Transverse colon (tissue), 4 donors: ENCODE results near the gene FAH. TPM values are rescaled to one million over a fixed set of nuclear protein-coding genes. Genes with fewer than 3 reads are reported as not detected.

Source experiments
- DNase-seq: peaks from one replicate; pipeline ENCODE4 v3.0.0-alpha.2; 2019
- H3K27ac ChIP-seq, 4 donors: fragments of 200-600 bp; sonication (generic); 2 replicates each; pipeline ENCODE4 v1.5.1; 2016 to 2018; ENCODE audit warnings: inconsistent platforms in 4 of 4
- H3K27me3 ChIP-seq: fragments of 200-600 bp; sonication (generic); 2 replicates; pipeline ENCODE4 v1.5.1; 2017; ENCODE audit warnings: inconsistent platforms
- H3K36me3 ChIP-seq, 4 donors: fragments of 200-600 bp; sonication (generic); 2 replicates each; pipeline ENCODE4 v1.5.1; 2017 to 2019; ENCODE audit warnings: inconsistent platforms in 4 of 4
- H3K4me1 ChIP-seq, 4 donors: fragments of 200-600 bp; sonication (generic); 2 replicates each; pipeline ENCODE4 v1.5.1; 2017 to 2020; ENCODE audit warnings: inconsistent platforms in 4 of 4
- H3K4me3 ChIP-seq, 4 donors: fragments of 200-600 bp; sonication (generic); 1 replicate in 1 of 4; 2 replicates in 3 of 4; pipeline versions ENCODE4 v1.5.1 to v1.6.1; 2017 to 2019; ENCODE audit warnings: inconsistent platforms in 4 of 4
- H3K9me3 ChIP-seq, 2 donors: fragments of 200-600 bp; sonication (generic); 2 replicates each; pipeline ENCODE4 v1.5.1; 2017 to 2019; ENCODE audit warnings: inconsistent platforms in 2 of 2
- EP300 ChIP-seq: sonication (generic); formaldehyde crosslinking; IDR thresholded peaks from one replicate; pipeline ENCODE4 v1.6.1; 2017; ENCODE audit warnings: antibody characterized with exemption, low read depth
- POLR2A ChIP-seq: fragments of 450-650 bp; IDR thresholded peaks from one replicate; pipeline ENCODE4 v1.6.1; 2016; ENCODE audit warnings: antibody characterized with exemption, mild to moderate bottlenecking, moderate library complexity
- POLR2AphosphoS5 ChIP-seq, 3 donors: sonication (generic); formaldehyde crosslinking; IDR thresholded peaks; one replicate each; pipeline ENCODE4 v1.6.1; 2016; ENCODE audit warnings: antibody characterized with exemption in 3 of 3
- WGBS, 2 donors: methylation state at CpG; one replicate each; pipeline ENCODE4 v1.1.5; 2018; ENCODE audit warnings: low coverage in 1 of 2; 5-methylcytosine and 5-hydroxymethylcytosine counted together
- in situ Hi-C, 4 donors: fragments of 200-750 bp; cut with MboI; loops; one replicate each; pipeline versions ENCODE4 v1.15.0 to v1.15.1; 2017; ENCODE audit warnings: low sequenced_read_pairs in 3 of 4, low pct_ligation_motif_present in 1 of 4, low pct_unique_long_range_greater_than_20kb in 1 of 4
- intact Hi-C: fragments of 100-400 bp; cut with DNase I; formaldehyde crosslinking; loops from one replicate; pipeline ENCODE4 v1.15.1; 2023; ENCODE audit warnings: low total_unique reads
- total RNA-seq, 4 donors: library from RNA; depleted of rRNA; stranded (reverse); fragments of >200 nt; gene quantifications; one replicate each; pipeline ENCODE4 v1.1.0, GENCODE V29; 2016
- TF ChIP-seq, protein P1 (sequence below), 5 experiments: fragments of 200-600 bp in 3 of 5; fragments of 450-650 bp in 2 of 5; sonication (generic) in 3 of 5; IDR thresholded peaks; 1 replicate in 2 of 5; 2 replicates in 3 of 5; pipeline ENCODE4 v1.5.1; 2016 to 2017; ENCODE audit warnings: antibody characterized with exemption in 5 of 5, inconsistent platforms in 3 of 5, mild to moderate bottlenecking in 2 of 5, moderate library complexity in 1 of 5

Gene FAH
- total RNA-seq, 4 donors from 2014 or later = 5.6 to 10.6 (median 8.7) TPM

GRCh38 chr15:80183306-80183705 lies 30.5 kb downstream of the FAH start:
- Histone ChIP-seq H3K9me3 (no peaks in the 10 kb centered on the region), H3K27me3 (no peaks in the 10 kb centered on the region), H3K4me1 (no peaks in the 10 kb centered on the region), H3K4me3 (no peak overlapping the region), H3K27ac (no peak overlapping the region), H3K36me3 (no peaks in the 10 kb centered on the region)
- TF ChIP-seq POLR2A (no peak), POLR2AphosphoS5 (IDR thresholded peaks at IDR 0.05) (no peak), EP300 (no peak)
- TF ChIP-seq, protein P1, sequence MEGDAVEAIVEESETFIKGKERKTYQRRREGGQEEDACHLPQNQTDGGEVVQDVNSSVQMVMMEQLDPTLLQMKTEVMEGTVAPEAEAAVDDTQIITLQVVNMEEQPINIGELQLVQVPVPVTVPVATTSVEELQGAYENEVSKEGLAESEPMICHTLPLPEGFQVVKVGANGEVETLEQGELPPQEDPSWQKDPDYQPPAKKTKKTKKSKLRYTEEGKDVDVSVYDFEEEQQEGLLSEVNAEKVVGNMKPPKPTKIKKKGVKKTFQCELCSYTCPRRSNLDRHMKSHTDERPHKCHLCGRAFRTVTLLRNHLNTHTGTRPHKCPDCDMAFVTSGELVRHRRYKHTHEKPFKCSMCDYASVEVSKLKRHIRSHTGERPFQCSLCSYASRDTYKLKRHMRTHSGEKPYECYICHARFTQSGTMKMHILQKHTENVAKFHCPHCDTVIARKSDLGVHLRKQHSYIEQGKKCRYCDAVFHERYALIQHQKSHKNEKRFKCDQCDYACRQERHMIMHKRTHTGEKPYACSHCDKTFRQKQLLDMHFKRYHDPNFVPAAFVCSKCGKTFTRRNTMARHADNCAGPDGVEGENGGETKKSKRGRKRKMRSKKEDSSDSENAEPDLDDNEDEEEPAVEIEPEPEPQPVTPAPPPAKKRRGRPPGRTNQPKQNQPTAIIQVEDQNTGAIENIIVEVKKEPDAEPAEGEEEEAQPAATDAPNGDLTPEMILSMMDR (IDR thresholded peaks at IDR 0.05) = no peak
- DNase-seq = no peak
- 88 to 90% methylated on average over 8 to 10 of the region's 10 CpGs for WGBS, 2 donors
- in situ Hi-C loops = no loop called here
- intact Hi-C loops = no loop called here

DNA sequence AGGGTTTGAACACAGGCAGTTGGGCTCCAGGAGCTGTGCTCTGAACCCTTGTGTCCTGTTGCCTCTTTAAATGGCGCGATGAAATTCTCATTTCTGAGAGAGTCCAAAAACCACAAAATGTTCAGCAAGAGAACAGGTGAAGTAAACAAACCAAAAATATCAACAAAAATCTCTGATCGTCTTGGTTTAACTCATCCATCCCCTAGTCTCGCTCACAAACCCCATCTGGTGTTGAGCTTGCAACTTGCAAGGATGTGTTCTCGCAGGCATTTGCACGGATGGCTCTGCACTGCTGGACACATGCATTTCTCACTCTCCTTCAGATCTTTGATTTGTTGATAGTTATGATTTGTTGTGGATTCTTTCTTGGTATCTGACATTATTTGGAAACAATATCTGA lies 31.1 kb downstream of the FAH start:
- in situ Hi-C loops = no loop called here
- no peak for DNase-seq
- no peak for TF ChIP-seq EP300
- no peak for TF ChIP-seq POLR2AphosphoS5 (IDR thresholded peaks at IDR 0.05)
- Histone ChIP-seq H3K4me1 (no peaks in the 10 kb centered on the region), H3K27me3 (no peaks in the 10 kb centered on the region), H3K27ac (no peak overlapping the region), H3K36me3 (no peaks in the 10 kb centered on the region), H3K9me3 (no peaks in the 10 kb centered on the region), H3K4me3 (no peak overlapping the region)
- WGBS, 2 donors = 68 to 81% methylated on average over 3 to 6 of the region's 6 CpGs
- intact Hi-C loops = no loop called here

DNA sequence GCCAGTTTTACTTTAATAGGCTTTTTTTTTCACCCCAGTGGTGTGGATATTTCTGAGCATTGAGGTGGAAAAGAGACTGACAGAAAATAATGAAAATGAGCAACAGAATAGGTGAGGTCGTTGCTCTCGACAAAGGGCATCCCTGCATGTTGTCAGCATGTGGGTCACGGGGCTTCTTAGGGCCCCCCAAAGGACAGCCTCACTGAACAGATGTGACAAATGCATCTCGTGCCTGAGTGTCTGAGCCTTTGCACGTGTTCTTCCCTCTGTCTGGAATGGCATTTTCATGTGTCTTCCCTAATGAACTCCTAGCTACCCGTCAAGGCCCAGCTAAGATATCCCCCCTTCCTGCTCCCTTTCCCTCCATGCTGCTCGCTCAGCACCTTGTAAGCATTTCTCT lies 31.8 kb downstream of the FAH start:
- no peaks in the 10 kb centered on the region for H3K36me3 ChIP-seq
- no peaks in the 10 kb centered on the region for H3K4me1 ChIP-seq
- no peak overlapping the region for H3K27ac ChIP-seq
- H3K27me3 ChIP-seq = no peaks in the 10 kb centered on the region
- 85 to 90% methylated on average over 4 to 7 of the region's 7 CpGs for WGBS, 2 donors
- in situ Hi-C loops = no loop called here
- no peaks in the 10 kb centered on the region for H3K9me3 ChIP-seq
- DNase-seq = no peak
- H3K4me3 ChIP-seq = no peak overlapping the region
- TF ChIP-seq POLR2A = no peak
- no peak for TF ChIP-seq POLR2AphosphoS5 (IDR thresholded peaks at IDR 0.05)
- TF ChIP-seq, protein P1 (IDR thresholded peaks at IDR 0.05) = no peak
- no peak for TF ChIP-seq EP300
- intact Hi-C loops = no loop called here

GRCh38 chr15:80185152-80185551 lies 32.4 kb downstream of the FAH start:
- in situ Hi-C loops = no loop called here
- H3K36me3 ChIP-seq = no peaks in the 10 kb centered on the region
- WGBS, 2 donors = 97% methylated on average over 2 of the region's 2 CpGs; no CpG with 5 or more reads in 1 of the 2 donors
- H3K4me1 ChIP-seq = no peaks in the 10 kb centered on the region
- H3K4me3 ChIP-seq = no peak overlapping the region
- intact Hi-C loops = no loop called here
- H3K9me3 ChIP-seq = no peaks in the 10 kb centered on the region
- DNase-seq = no peak
- no peak overlapping the region for H3K27ac ChIP-seq
- TF ChIP-seq POLR2AphosphoS5 (IDR thresholded peaks at IDR 0.05) (no peak), EP300 (no peak), POLR2A (no peak)
- TF ChIP-seq, protein P1 (IDR thresholded peaks at IDR 0.05) = no peak
- no peaks in the 10 kb centered on the region for H3K27me3 ChIP-seq

- 89% methylated on average over 7 of the region's 7 CpGs; no CpG with 5 or more reads in 1 of the 2 donors for WGBS, 2 donors
- no peaks in the 10 kb centered on the region for H3K4me1 ChIP-seq
- TF ChIP-seq POLR2AphosphoS5 (IDR thresholded peaks at IDR 0.05) (no peak), EP300 (no peak), POLR2A (no peak)
- TF ChIP-seq, protein P1 (IDR thresholded peaks at IDR 0.05) = no peak
- no peaks in the 10 kb centered on the region for H3K9me3 ChIP-seq
- no peaks in the 10 kb centered on the region for H3K27me3 ChIP-seq
- DNase-seq = no peak
- in situ Hi-C loops (no loop called here), intact Hi-C loops (no loop called here)
- H3K4me3 ChIP-seq = no peak overlapping the region
- no peak overlapping the region for H3K27ac ChIP-seq
- H3K36me3 ChIP-seq = no peaks in the 10 kb centered on the region
Measured at GRCh38 chr15:80186066-80186465, 33.3 kb downstream of the FAH start.
